GM19238 (cell line): ENCODE results near the gene ZCRB1.

Source experiments
- DNase-seq: peaks from one replicate; pipeline ENCODE4 v3.0.0; 2011; ENCODE audit warnings: low spot score; ENCODE audit not compliant: insufficient read length

Gene ZCRB1

GRCh38 chr12:42281844-42282243 is 44.0 kb downstream of the ZCRB1 start:
- no peak for DNase-seq

- no peak for DNase-seq
Observed at GRCh38 chr12:42281278-42281677, 44.6 kb downstream of the ZCRB1 start.

- no peak for DNase-seq
Observed at GRCh38 chr12:42278128-42278510, 47.8 kb downstream of the ZCRB1 start.

GRCh38 chr12:42277396-42278127 is 48.3 kb downstream of the ZCRB1 start:
- no peak for DNase-seq

- DNase-seq, result no peak
Observed at GRCh38 chr12:42275499-42275898, 50.4 kb downstream of the ZCRB1 start.

GRCh38 chr12:42273706-42274105 is 52.2 kb downstream of the ZCRB1 start:
- no peak for DNase-seq

GRCh38 chr12:42270596-42270995 is 55.3 kb downstream of the ZCRB1 start:
- no peak for DNase-seq

GRCh38 chr12:42267413-42268190 is 58.3 kb downstream of the ZCRB1 start:
- no peak for DNase-seq

GRCh38 chr12:42266579-42267230 is 59.2 kb downstream of the ZCRB1 start:
- no peak for DNase-seq

- DNase-seq, result no peak
Observed at GRCh38 chr12:42262271-42262670, 63.6 kb downstream of the ZCRB1 start.
